Endodermal cell (in vitro differentiated cells): ENCODE measurements around the gene SLAIN1. TPM values are rescaled to one million over a fixed set of nuclear protein-coding genes. Genes with fewer than 3 reads are reported as not detected.

Source experiments
- DNase-seq: peaks from one replicate; pipeline ENCODE4 v3.0.0-alpha.2; 2017
- H3K27ac ChIP-seq: 2 replicates; pipeline ENCODE4 v1.5.1; 2013; ENCODE audit warnings: mild to moderate bottlenecking, low read depth, low read length, moderate library complexity
- H3K27me3 ChIP-seq: 2 replicates; pipeline ENCODE4 v1.6.1; 2013; ENCODE audit warnings: mild to moderate bottlenecking, low read length, moderate library complexity; ENCODE audit not compliant: insufficient read depth, control insufficient read depth, poor library complexity, severe bottlenecking
- H3K36me3 ChIP-seq: 2 replicates; pipeline ENCODE4 v1.7.0; 2013; ENCODE audit warnings: mild to moderate bottlenecking, low read length, moderate library complexity; ENCODE audit not compliant: control insufficient read depth, insufficient read depth
- H3K4me1 ChIP-seq: one replicate; pipeline ENCODE4 v1.7.0; 2013; ENCODE audit warnings: low read length; ENCODE audit not compliant: control insufficient read depth, insufficient read depth
- H3K4me3 ChIP-seq: 2 replicates; pipeline ENCODE4 v1.5.1; 2013; ENCODE audit warnings: mild to moderate bottlenecking, low read length, moderate library complexity
- H3K9ac ChIP-seq: 2 replicates; pipeline ENCODE4 v1.6.1; 2013; ENCODE audit warnings: mild to moderate bottlenecking, low read length, moderate library complexity; ENCODE audit not compliant: poor library complexity, severe bottlenecking; ENCODE audit errors: extremely low read depth
- H3K9me3 ChIP-seq: 2 replicates; pipeline ENCODE4 v1.6.1; 2013; ENCODE audit warnings: mild to moderate bottlenecking, low read length, moderate library complexity; ENCODE audit not compliant: control insufficient read depth
- H3K27ac Mint-ChIP-seq: 2 replicates; pipeline ENCODE4 v1.8.0; 2020; ENCODE audit warnings: mixed read lengths
- H3K27me3 Mint-ChIP-seq: 2 replicates; pipeline ENCODE4 v1.8.0; 2021; ENCODE audit warnings: mild to moderate bottlenecking, mixed read lengths; ENCODE audit not compliant: insufficient read depth
- H3K36me3 Mint-ChIP-seq: 2 replicates; pipeline ENCODE4 v1.8.0; 2020; ENCODE audit warnings: low read depth, mixed read lengths
- H3K4me1 Mint-ChIP-seq: 2 replicates; pipeline ENCODE4 v1.8.0; 2020; ENCODE audit warnings: mixed read lengths
- H3K4me3 Mint-ChIP-seq: 2 replicates; pipeline ENCODE4 v1.8.0; 2020; ENCODE audit warnings: mild to moderate bottlenecking, moderate library complexity, mixed read lengths
- H3K9me3 Mint-ChIP-seq: 2 replicates; pipeline ENCODE4 v1.8.0; 2020; ENCODE audit warnings: mild to moderate bottlenecking, mixed read lengths
- WGBS, 2 experiments: methylation state at CpG; one replicate each; pipeline versions ENCODE4 v1.1.5 to v1.1.7; 2013; ENCODE audit warnings: missing lambda C conversion rate in 2 of 2, mixed read lengths in 1 of 2; ENCODE audit not compliant: insufficient coverage in 1 of 2, insufficient read length in 1 of 2; 5-methylcytosine and 5-hydroxymethylcytosine counted together
- total RNA-seq, 2 donors: library from RNA; stranded (reverse); fragmentation: NEBNext Ultra II Directional in 1 of 2; extraction: Animal tissue kit (Norgen Biotek cat#: 25700) in 1 of 2; gene quantifications; 2 replicates in 1 of 2; 3 replicates in 1 of 2; pipeline ENCODE4 v1.2.1, GENCODE V29; 2021
- TF ChIP-seq, protein P1 (sequence below): fragments of 200-600 bp; sonication (generic); conservative IDR thresholded peaks from 2 replicates; pipeline ENCODE4 v1.5.0; 2021; ENCODE audit warnings: antibody characterized with exemption, mild to moderate bottlenecking

SLAIN1 gene
- total RNA-seq, 2 donors from 2014 or later, result 24.0 to 25.7 TPM

DNA sequence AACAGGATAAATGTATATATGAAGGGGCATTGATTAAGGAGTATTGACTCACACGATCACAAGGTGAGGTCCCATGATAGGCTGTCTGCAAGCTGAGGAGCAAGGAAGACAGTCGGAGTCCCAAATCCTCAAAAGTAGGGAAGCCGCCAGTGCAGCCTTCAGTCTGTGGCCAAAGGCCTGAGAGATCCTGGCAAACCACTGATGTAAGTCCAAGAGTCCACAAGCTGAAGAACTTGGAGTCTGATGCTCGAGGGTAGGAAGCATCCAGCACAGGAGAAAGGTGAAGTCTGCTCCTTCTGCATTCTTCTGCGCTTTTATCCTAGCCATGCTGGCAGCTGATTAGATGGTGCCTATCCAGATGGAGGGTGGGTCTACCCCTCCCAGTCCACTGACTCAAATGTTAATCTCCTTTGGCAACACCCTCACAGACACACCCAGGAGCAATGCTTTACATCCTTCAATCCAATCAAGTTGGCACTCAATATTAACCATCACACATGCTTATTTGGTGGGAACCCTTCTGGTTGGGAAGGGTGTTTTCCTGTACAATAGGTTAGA, 55.1 kb downstream of the SLAIN1 start:
- no peak overlapping the region for H3K27ac Mint-ChIP-seq
- H3K4me3 ChIP-seq, result no peak overlapping the region
- H3K4me1 ChIP-seq, result no peaks in the 10 kb centered on the region
- no peaks in the 10 kb centered on the region for H3K9me3 ChIP-seq
- no peaks in the 10 kb centered on the region for H3K27me3 Mint-ChIP-seq
- no peak overlapping the region for H3K9ac ChIP-seq
- H3K4me1 Mint-ChIP-seq, result peaks cover 6% of the 10 kb centered on the region
- H3K4me3 Mint-ChIP-seq, result no peak overlapping the region
- H3K27me3 ChIP-seq, result no peaks in the 10 kb centered on the region
- no peak for DNase-seq
- no peaks in the 10 kb centered on the region for H3K9me3 Mint-ChIP-seq
- no peak overlapping the region for H3K27ac ChIP-seq
- peaks cover 24% of the 10 kb centered on the region for H3K36me3 ChIP-seq
- WGBS, 2 experiments, result 91 to 96% methylated on average over 4 to 5 of the region's 5 CpGs
- TF ChIP-seq, protein P1, sequence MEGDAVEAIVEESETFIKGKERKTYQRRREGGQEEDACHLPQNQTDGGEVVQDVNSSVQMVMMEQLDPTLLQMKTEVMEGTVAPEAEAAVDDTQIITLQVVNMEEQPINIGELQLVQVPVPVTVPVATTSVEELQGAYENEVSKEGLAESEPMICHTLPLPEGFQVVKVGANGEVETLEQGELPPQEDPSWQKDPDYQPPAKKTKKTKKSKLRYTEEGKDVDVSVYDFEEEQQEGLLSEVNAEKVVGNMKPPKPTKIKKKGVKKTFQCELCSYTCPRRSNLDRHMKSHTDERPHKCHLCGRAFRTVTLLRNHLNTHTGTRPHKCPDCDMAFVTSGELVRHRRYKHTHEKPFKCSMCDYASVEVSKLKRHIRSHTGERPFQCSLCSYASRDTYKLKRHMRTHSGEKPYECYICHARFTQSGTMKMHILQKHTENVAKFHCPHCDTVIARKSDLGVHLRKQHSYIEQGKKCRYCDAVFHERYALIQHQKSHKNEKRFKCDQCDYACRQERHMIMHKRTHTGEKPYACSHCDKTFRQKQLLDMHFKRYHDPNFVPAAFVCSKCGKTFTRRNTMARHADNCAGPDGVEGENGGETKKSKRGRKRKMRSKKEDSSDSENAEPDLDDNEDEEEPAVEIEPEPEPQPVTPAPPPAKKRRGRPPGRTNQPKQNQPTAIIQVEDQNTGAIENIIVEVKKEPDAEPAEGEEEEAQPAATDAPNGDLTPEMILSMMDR, result no peak
- H3K36me3 Mint-ChIP-seq, result peaks cover 15% of the 10 kb centered on the region

DNA sequence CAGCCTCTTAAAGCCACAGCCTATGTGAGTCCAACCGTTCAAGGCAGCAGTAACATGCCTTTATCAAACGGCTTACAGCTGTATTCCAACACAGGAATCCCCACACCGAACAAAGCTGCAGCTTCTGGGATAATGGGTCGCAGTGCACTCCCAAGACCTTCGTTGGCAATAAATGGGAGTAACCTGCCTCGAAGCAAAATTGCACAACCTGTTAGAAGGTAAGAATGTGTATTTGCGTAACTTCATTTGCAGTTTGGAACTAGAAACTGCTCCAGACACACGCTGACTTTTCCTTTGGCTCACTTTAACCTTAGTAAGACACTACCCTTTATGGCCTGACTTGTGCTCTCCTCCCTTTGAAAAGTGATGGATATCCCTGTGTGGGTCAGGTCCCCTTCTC, 63.4 kb downstream of the SLAIN1 start:
- Mint-ChIP-seq H3K4me1 (no peaks in the 10 kb centered on the region), H3K27me3 (no peaks in the 10 kb centered on the region), H3K9me3 (no peaks in the 10 kb centered on the region), H3K27ac (no peak overlapping the region), H3K36me3 (peaks cover 55% of the 10 kb centered on the region), H3K4me3 (no peak overlapping the region)
- Histone ChIP-seq H3K27me3 (no peaks in the 10 kb centered on the region), H3K27ac (no peak overlapping the region), H3K36me3 (peaks cover 44% of the 10 kb centered on the region), H3K9ac (no peak overlapping the region), H3K4me3 (no peak overlapping the region), H3K4me1 (no peaks in the 10 kb centered on the region), H3K9me3 (peaks cover 4% of the 10 kb centered on the region)
- DNase-seq, result no peak
- TF ChIP-seq, protein P1, result no peak
- 90 to 93% methylated on average over 7 to 8 of the region's 8 CpGs for WGBS, 2 experiments

DNA sequence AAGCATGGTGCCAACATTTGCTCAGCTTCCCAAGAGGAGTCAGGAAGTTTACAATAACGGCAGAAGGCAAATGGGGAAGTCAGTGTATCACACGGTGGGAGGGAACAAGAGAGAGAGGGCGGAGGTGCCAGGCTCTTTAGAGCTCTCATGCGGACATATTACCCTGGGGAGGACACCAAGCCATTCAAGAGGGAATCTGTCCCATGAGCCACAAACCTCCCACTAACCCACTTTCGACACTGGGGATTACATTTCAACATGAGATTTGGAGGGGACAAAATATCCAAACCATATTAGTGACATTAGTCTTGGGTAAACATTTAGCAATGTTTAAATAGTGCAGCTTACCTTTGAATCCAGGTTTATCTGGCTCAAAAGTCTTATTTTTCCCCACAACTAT, 69.9 kb downstream of the SLAIN1 start:
- H3K4me3 Mint-ChIP-seq, result no peak overlapping the region
- TF ChIP-seq, protein P1, result no peak

More for the DNA sequence above, 69.9 kb downstream of the SLAIN1 start:
- H3K9me3 ChIP-seq, result peaks cover 14% of the 10 kb centered on the region
- DNase-seq, result no peak
- no peak overlapping the region for H3K9ac ChIP-seq
- Mint-ChIP-seq H3K36me3 (peaks cover 50% of the 10 kb centered on the region), H3K27me3 (no peaks in the 10 kb centered on the region), H3K9me3 (peaks cover 8% of the 10 kb centered on the region), H3K27ac (no peak overlapping the region), H3K4me1 (no peaks in the 10 kb centered on the region)
- no peaks in the 10 kb centered on the region for H3K4me1 ChIP-seq
- H3K36me3 ChIP-seq, result peaks cover 21% of the 10 kb centered on the region
- H3K27ac ChIP-seq, result no peak overlapping the region
- 67 to 91% methylated on average over 1 to 5 of the region's 5 CpGs for WGBS, 2 experiments
- no peak overlapping the region for H3K4me3 ChIP-seq
- H3K27me3 ChIP-seq, result no peaks in the 10 kb centered on the region
